ENCODE data around the gene ISOC1. TPM values are rescaled to one million over a fixed set of nuclear protein-coding genes. Genes with fewer than 3 reads are reported as not detected.

The ISOC1 gene
- total RNA-seq, 1 experiment from 2014 or later = 21.1 TPM

DNA sequence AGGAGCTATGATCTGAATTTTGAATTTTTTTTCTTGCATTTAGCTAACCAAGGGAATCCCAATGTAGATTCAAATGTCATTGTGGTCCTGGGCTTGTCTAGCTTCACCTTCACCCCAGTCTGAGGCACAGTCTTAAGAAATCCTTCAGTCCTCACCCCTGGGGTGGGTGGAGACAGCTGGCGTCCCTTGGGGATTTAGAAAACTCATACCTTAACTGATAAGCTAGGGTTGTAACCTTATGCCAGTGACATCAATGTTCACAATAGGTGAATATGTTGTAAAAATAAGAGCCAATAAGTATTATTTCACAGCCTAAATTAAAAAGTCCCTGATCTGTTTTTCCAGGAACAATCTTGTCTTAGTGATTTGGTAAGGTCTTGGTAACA is 4.6 kb downstream of the ISOC1 start:
- Histone ChIP-seq H3K27ac (ENCODE audit: low read depth, low read length, poor library complexity, severe bottlenecking) (no peak overlapping the region), H3K4me1 (ENCODE audit: insufficient read depth, low read length, poor library complexity, severe bottlenecking) (peaks cover 15% of the 10 kb centered on the region), H3K36me3 (ENCODE audit: insufficient read depth, low read length, poor library complexity, severe bottlenecking) (no peaks in the 10 kb centered on the region), H3K9me3 (ENCODE audit: low read depth, low read length, poor library complexity, severe bottlenecking) (no peaks in the 10 kb centered on the region), H3K27me3 (replicated peaks; ENCODE audit: insufficient read depth, low read depth, low read length, poor library complexity) (no peaks in the 10 kb centered on the region), H3K4me3 (ENCODE audit: low read depth, low read length, poor library complexity, severe bottlenecking) (no peak overlapping the region)
- ChIA-PET POLR2A (ENCODE audit: low non-redundant PET) (interaction anchor here (0.6 kb wide), 1 partner anchor 32 kb away, joined by 3 read pairs; no protein-coding TSS in a partner anchor), CTCF (no interaction called here)
- no peak for DNase-seq (ENCODE audit: low spot score)
- intact Hi-C loops (cut with micrococcal nuclease; ENCODE audit: unreplicated experiment) = no loop called here
- no TSS peak for BruUV-seq (replicated peaks)
- TF ChIP-seq, protein P1, sequence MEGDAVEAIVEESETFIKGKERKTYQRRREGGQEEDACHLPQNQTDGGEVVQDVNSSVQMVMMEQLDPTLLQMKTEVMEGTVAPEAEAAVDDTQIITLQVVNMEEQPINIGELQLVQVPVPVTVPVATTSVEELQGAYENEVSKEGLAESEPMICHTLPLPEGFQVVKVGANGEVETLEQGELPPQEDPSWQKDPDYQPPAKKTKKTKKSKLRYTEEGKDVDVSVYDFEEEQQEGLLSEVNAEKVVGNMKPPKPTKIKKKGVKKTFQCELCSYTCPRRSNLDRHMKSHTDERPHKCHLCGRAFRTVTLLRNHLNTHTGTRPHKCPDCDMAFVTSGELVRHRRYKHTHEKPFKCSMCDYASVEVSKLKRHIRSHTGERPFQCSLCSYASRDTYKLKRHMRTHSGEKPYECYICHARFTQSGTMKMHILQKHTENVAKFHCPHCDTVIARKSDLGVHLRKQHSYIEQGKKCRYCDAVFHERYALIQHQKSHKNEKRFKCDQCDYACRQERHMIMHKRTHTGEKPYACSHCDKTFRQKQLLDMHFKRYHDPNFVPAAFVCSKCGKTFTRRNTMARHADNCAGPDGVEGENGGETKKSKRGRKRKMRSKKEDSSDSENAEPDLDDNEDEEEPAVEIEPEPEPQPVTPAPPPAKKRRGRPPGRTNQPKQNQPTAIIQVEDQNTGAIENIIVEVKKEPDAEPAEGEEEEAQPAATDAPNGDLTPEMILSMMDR (conservative IDR thresholded peaks at IDR 0.05; ENCODE audit: low read depth, low read length) = no peak
- TF ChIP-seq EZH2 (IDR thresholded peaks at IDR 0.05; ENCODE audit: borderline replicate concordance, low read depth, low read length, poor library complexity, severe bottlenecking) = no peak

DNA sequence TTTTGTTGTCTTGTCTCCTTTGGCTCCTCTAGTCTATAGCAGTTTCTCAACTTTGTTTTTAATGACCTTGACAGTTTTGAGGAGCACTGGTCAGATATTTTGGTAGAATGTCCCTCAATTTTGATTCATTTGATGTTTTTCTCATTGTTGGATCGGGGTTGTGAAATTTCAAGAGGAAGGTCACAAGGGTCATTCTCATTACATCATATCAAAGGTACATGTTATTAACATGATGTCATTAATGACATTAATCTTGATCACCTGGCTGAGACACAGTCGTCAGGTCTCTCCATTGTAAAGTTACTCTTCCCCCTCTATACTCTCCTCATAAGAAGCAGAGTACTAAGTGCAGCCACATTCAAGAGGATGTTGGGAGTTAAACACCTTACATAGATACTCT is 7.2 kb downstream of the ISOC1 start:
- H3K27ac ChIP-seq (ENCODE audit: low read depth, low read length, poor library complexity, severe bottlenecking) = no peak overlapping the region
- TF ChIP-seq EZH2 (IDR thresholded peaks at IDR 0.05; ENCODE audit: borderline replicate concordance, low read depth, low read length, poor library complexity, severe bottlenecking) = no peak
- TF ChIP-seq, protein P1 (conservative IDR thresholded peaks at IDR 0.05; ENCODE audit: low read depth, low read length) = no peak
- H3K4me1 ChIP-seq (ENCODE audit: insufficient read depth, low read length, poor library complexity, severe bottlenecking) = peaks cover 8% of the 10 kb centered on the region
- no peaks in the 10 kb centered on the region for H3K27me3 ChIP-seq (replicated peaks; ENCODE audit: insufficient read depth, low read depth, low read length, poor library complexity)
- POLR2A ChIA-PET (ENCODE audit: low non-redundant PET) = no interaction called here
- intact Hi-C loops (cut with micrococcal nuclease; ENCODE audit: unreplicated experiment) = no loop called here
- no peak overlapping the region for H3K4me3 ChIP-seq (ENCODE audit: low read depth, low read length, poor library complexity, severe bottlenecking)
- H3K36me3 ChIP-seq (ENCODE audit: insufficient read depth, low read length, poor library complexity, severe bottlenecking) = no peaks in the 10 kb centered on the region
- no peaks in the 10 kb centered on the region for H3K9me3 ChIP-seq (ENCODE audit: low read depth, low read length, poor library complexity, severe bottlenecking)
- no TSS peak for BruUV-seq (replicated peaks)
- no peak for DNase-seq (ENCODE audit: low spot score)
- CTCF ChIA-PET = no interaction called here

DNA sequence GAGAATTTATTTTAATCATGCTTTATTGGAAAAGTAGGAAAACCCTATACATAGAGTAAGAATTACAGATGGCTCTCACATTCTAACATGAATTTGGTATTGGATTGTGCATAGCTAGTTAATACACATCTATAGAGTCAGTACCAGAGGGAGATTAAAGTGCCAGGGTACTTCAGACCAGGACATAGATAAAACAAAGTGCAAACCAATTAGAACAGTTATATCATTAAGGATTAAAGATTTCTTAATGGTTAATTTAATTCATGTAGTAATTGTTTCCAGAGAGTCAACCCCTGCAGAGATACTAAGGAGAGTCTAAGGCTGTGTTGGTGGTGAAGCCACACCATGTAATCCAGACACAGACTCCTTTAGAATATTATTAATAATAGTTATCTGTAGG is 8.8 kb downstream of the ISOC1 start:
- BruUV-seq (replicated peaks) = no TSS peak
- Histone ChIP-seq H3K4me1 (ENCODE audit: insufficient read depth, low read length, poor library complexity, severe bottlenecking) (peaks cover 3% of the 10 kb centered on the region), H3K36me3 (ENCODE audit: insufficient read depth, low read length, poor library complexity, severe bottlenecking) (no peaks in the 10 kb centered on the region), H3K4me3 (ENCODE audit: low read depth, low read length, poor library complexity, severe bottlenecking) (no peak overlapping the region), H3K27me3 (replicated peaks; ENCODE audit: insufficient read depth, low read depth, low read length, poor library complexity) (no peaks in the 10 kb centered on the region), H3K9me3 (ENCODE audit: low read depth, low read length, poor library complexity, severe bottlenecking) (no peaks in the 10 kb centered on the region), H3K27ac (ENCODE audit: low read depth, low read length, poor library complexity, severe bottlenecking) (no peak overlapping the region)
- CTCF ChIA-PET = no interaction called here
- intact Hi-C loops (cut with micrococcal nuclease; ENCODE audit: unreplicated experiment) = no loop called here
- TF ChIP-seq, protein P1 (conservative IDR thresholded peaks at IDR 0.05; ENCODE audit: low read depth, low read length) = no peak
- no peak for TF ChIP-seq EZH2 (IDR thresholded peaks at IDR 0.05; ENCODE audit: borderline replicate concordance, low read depth, low read length, poor library complexity, severe bottlenecking)
- no peak for DNase-seq (ENCODE audit: low spot score)
- POLR2A ChIA-PET (ENCODE audit: low non-redundant PET) = no interaction called here

Data from A673 (cell line).